Neural progenitor cell (in vitro differentiated cells): ENCODE measurements around the gene KLHL41. TPM values are rescaled to one million over a fixed set of nuclear protein-coding genes. Genes with fewer than 3 reads are reported as not detected.
"Not testable (repeated sequence)": the region's sequence is repeated elsewhere in the genome, so short reads cannot be mapped to it uniquely, and the experiment has no call there.

ENCODE experiments used
- DNase-seq: peaks from one replicate; pipeline ENCODE4 v3.0.0-alpha.2; 2016; ENCODE audit warnings: low spot score
- H2AFZ ChIP-seq: fragments of 200-600 bp; sonication (generic); replicated peaks from 2 replicates; pipeline ENCODE4 v1.6.1; 2016; ENCODE audit warnings: antibody characterized with exemption
- H3F3A ChIP-seq: fragments of 200-600 bp; sonication (generic); 2 replicates; pipeline ENCODE4 v1.6.1; 2016; ENCODE audit warnings: antibody characterized with exemption, low read depth
- H3K27ac ChIP-seq: fragments of 200-600 bp; sonication (generic); 2 replicates; pipeline ENCODE4 v1.5.1; 2016; ENCODE audit warnings: mild to moderate bottlenecking
- H3K27me3 ChIP-seq: fragments of 200-600 bp; sonication (generic); 2 replicates; pipeline ENCODE4 v1.6.1; 2016; ENCODE audit warnings: mild to moderate bottlenecking, moderate library complexity
- H3K36me3 ChIP-seq: fragments of 200-600 bp; sonication (generic); 2 replicates; pipeline ENCODE4 v1.5.1; 2016
- H3K4me1 ChIP-seq: fragments of 200-600 bp; sonication (generic); 2 replicates; pipeline ENCODE4 v1.6.1; 2016; ENCODE audit warnings: mixed run types
- H3K4me2 ChIP-seq: fragments of 200-600 bp; sonication (generic); 2 replicates; pipeline ENCODE4 v1.6.1; 2016
- H3K4me3 ChIP-seq: fragments of 200-600 bp; sonication (generic); 2 replicates; pipeline ENCODE4 v1.5.1; 2016
- H3K79me2 ChIP-seq: fragments of 200-600 bp; sonication (generic); 2 replicates; pipeline ENCODE4 v1.6.1; 2016; ENCODE audit warnings: low read depth
- H3K9ac ChIP-seq: fragments of 200-600 bp; sonication (generic); 2 replicates; pipeline ENCODE4 v1.6.1; 2016
- H3K9me3 ChIP-seq: fragments of 200-600 bp; sonication (generic); 2 replicates; pipeline ENCODE4 v1.5.1; 2016; ENCODE audit warnings: low read depth
- H4K20me1 ChIP-seq: fragments of 200-600 bp; sonication (generic); 2 replicates; pipeline ENCODE4 v1.6.1; 2016; ENCODE audit warnings: low read depth
- H3K27ac Mint-ChIP-seq: 3 replicates; pipeline ENCODE4 v1.8.0; 2021; ENCODE audit warnings: mixed read lengths
- H3K27me3 Mint-ChIP-seq: 2 replicates; pipeline ENCODE4 v1.8.0; 2022; ENCODE audit warnings: low read depth, mild to moderate bottlenecking, inconsistent platforms, moderate library complexity, mixed read lengths; ENCODE audit not compliant: insufficient read depth
- H3K36me3 Mint-ChIP-seq: 3 replicates; pipeline ENCODE4 v1.8.0; 2021; ENCODE audit warnings: mixed read lengths
- H3K4me1 Mint-ChIP-seq: 3 replicates; pipeline ENCODE4 v1.8.0; 2021; ENCODE audit warnings: mixed read lengths
- H3K4me3 Mint-ChIP-seq: 3 replicates; pipeline ENCODE4 v1.8.0; 2021; ENCODE audit warnings: mild to moderate bottlenecking, moderate library complexity, mixed read lengths
- H3K9me3 Mint-ChIP-seq: 3 replicates; pipeline ENCODE4 v1.8.0; 2020; ENCODE audit warnings: mixed read lengths
- CTCF ChIP-seq: fragments of 200-600 bp; sonication (generic); IDR thresholded peaks from 2 replicates; pipeline ENCODE4 v1.5.1; 2017; ENCODE audit warnings: antibody characterized with exemption, mild to moderate bottlenecking
- EZH2 ChIP-seq: fragments of 200-600 bp; sonication (generic); IDR thresholded peaks from 2 replicates; pipeline ENCODE4 v1.6.1; 2017; ENCODE audit warnings: antibody characterized with exemption, mild to moderate bottlenecking, moderate library complexity
- EZH2phosphoT487 ChIP-seq: fragments of 200-600 bp; sonication (generic); IDR thresholded peaks from 2 replicates; pipeline ENCODE4 v1.6.1; 2017; ENCODE audit warnings: antibody characterized with exemption
- total RNA-seq: library from RNA; depleted of rRNA; stranded (reverse); fragments of >200 nt; gene quantifications from 2 replicates; pipeline ENCODE4 v1.2.3, GENCODE V29; 2015; ENCODE audit warnings: low replicate concordance

Gene KLHL41
- total RNA-seq, 1 donor from 2014 or later: 0.06 TPM

- no peaks in the 10 kb centered on the region for H3K79me2 ChIP-seq
- H3F3A ChIP-seq: no peaks in the 10 kb centered on the region
- no peak overlapping the region for H3K9ac ChIP-seq
- H3K27me3 ChIP-seq: no peaks in the 10 kb centered on the region
- H3K4me3 ChIP-seq: no peak overlapping the region
- peaks cover 2% of the 10 kb centered on the region for H3K36me3 ChIP-seq
- no peaks in the 10 kb centered on the region for H3K4me1 ChIP-seq
- no peaks in the 10 kb centered on the region for H4K20me1 ChIP-seq
- no peaks in the 10 kb centered on the region for H3K4me1 Mint-ChIP-seq
- no peaks in the 10 kb centered on the region for H3K27me3 Mint-ChIP-seq
- H3K9me3 ChIP-seq: no peaks in the 10 kb centered on the region
- no peak overlapping the region for H2AFZ ChIP-seq
- H3K4me2 ChIP-seq: no peak overlapping the region
- H3K4me3 Mint-ChIP-seq: no peak overlapping the region
- H3K9me3 Mint-ChIP-seq: no peaks in the 10 kb centered on the region
- TF ChIP-seq EZH2phosphoT487: no peak
- TF ChIP-seq EZH2: no peak
- no peak for TF ChIP-seq CTCF
- peaks cover 3% of the 10 kb centered on the region for H3K36me3 Mint-ChIP-seq
- no peak overlapping the region for H3K27ac ChIP-seq
- no peak for DNase-seq
- H3K27ac Mint-ChIP-seq: no peak overlapping the region
These were observed 37.3 kb downstream of the KLHL41 start for GRCh38 chr2:169546756-169547155.

- H3K79me2 ChIP-seq: no peaks in the 10 kb centered on the region
- Mint-ChIP-seq H3K4me1 (no peaks in the 10 kb centered on the region), H3K36me3 (peaks cover 14% of the 10 kb centered on the region), H3K9me3 (no peaks in the 10 kb centered on the region), H3K27me3 (no peaks in the 10 kb centered on the region), H3K4me3 (no peak overlapping the region), H3K27ac (no peak overlapping the region)
- no peaks in the 10 kb centered on the region for H4K20me1 ChIP-seq
- no peaks in the 10 kb centered on the region for H3K4me1 ChIP-seq
- DNase-seq: no peak
- H3K27ac ChIP-seq: no peak overlapping the region
- TF ChIP-seq CTCF: no peak
- no peak for TF ChIP-seq EZH2
- TF ChIP-seq EZH2phosphoT487: no peak
- H3K9ac ChIP-seq: no peak overlapping the region
- no peaks in the 10 kb centered on the region for H3K9me3 ChIP-seq
- no peaks in the 10 kb centered on the region for H3K27me3 ChIP-seq
- no peak overlapping the region for H3K4me3 ChIP-seq
- peaks cover 23% of the 10 kb centered on the region for H3F3A ChIP-seq
- no peaks in the 10 kb centered on the region for H3K36me3 ChIP-seq
- H2AFZ ChIP-seq: no peak overlapping the region
- no peak overlapping the region for H3K4me2 ChIP-seq
These were observed 51.9 kb downstream of the KLHL41 start for GRCh38 chr2:169561364-169561763.

GRCh38 chr2:169562084-169562483 is 52.6 kb downstream of the KLHL41 start:
- not testable (repeated sequence) for H3K27ac ChIP-seq, H3K27me3 ChIP-seq, H4K20me1 ChIP-seq, H3K36me3 ChIP-seq, H3K4me1 ChIP-seq, H3K4me3 Mint-ChIP-seq, H3K4me3 ChIP-seq, H3K9ac ChIP-seq, H3K4me1 Mint-ChIP-seq, H3K27me3 Mint-ChIP-seq, H3K4me2 ChIP-seq, DNase-seq, H3K79me2 ChIP-seq, H2AFZ ChIP-seq, H3K9me3 ChIP-seq, H3K27ac Mint-ChIP-seq, H3K9me3 Mint-ChIP-seq
- H3K36me3 Mint-ChIP-seq: peaks cover 14% of the 10 kb centered on the region
- H3F3A ChIP-seq: peaks cover 23% of the 10 kb centered on the region

DNA sequence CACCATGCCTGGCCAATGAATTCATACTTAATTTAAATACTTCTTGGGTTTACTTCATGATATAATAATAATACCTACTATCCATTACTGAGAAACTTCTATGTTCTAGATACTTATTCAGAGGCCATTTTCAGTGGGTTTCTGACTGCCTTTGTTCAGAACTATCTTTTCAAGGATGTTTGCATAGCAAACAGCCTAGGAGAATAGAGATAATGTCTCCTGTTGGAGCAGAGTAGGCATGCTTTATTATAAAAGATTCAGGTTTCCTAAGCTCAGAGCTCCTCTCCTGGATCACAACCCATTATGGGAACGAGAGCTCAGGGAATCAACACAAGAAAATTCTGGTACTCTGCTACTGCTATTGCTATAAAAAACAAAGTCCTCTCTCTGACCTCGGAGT is 53.0 kb downstream of the KLHL41 start:
- H3K36me3 ChIP-seq: no peaks in the 10 kb centered on the region
- H3K27me3 ChIP-seq: no peaks in the 10 kb centered on the region
- H3F3A ChIP-seq: peaks cover 23% of the 10 kb centered on the region
- Mint-ChIP-seq H3K9me3 (no peaks in the 10 kb centered on the region), H3K36me3 (peaks cover 14% of the 10 kb centered on the region), H3K4me3 (no peak overlapping the region), H3K27me3 (no peaks in the 10 kb centered on the region), H3K27ac (no peak overlapping the region), H3K4me1 (no peaks in the 10 kb centered on the region)
- H3K4me1 ChIP-seq: no peaks in the 10 kb centered on the region
- no peak overlapping the region for H2AFZ ChIP-seq
- TF ChIP-seq EZH2phosphoT487: no peak
- no peak for TF ChIP-seq CTCF
- TF ChIP-seq EZH2: no peak
- H3K4me2 ChIP-seq: no peak overlapping the region
- no peaks in the 10 kb centered on the region for H4K20me1 ChIP-seq
- peak overlapping the region; percentile 4 for H3K27ac ChIP-seq
- no peaks in the 10 kb centered on the region for H3K9me3 ChIP-seq
- DNase-seq: no peak
- H3K79me2 ChIP-seq: peaks cover 6% of the 10 kb centered on the region
- no peak overlapping the region for H3K4me3 ChIP-seq
- H3K9ac ChIP-seq: no peak overlapping the region
